Gastrocnemius medialis (tissue), 4 donors: Measurements from ENCODE around the gene CEP170B. TPM values are rescaled to one million over a fixed set of nuclear protein-coding genes. Genes with fewer than 3 reads are reported as not detected.

Experiments used
- ATAC-seq, 2 donors: fragments of 150-250 bp; one replicate each; pipeline ENCODE4 v1.9.1; 2016
- DNase-seq, 2 donors: peaks; one replicate each; pipeline ENCODE4 v3.0.0-alpha.2; 2019
- H3K27ac ChIP-seq, 4 donors: fragments of 200-600 bp; sonication (generic); 1 replicate in 1 of 4; 2 replicates in 3 of 4; pipeline ENCODE4 v1.5.1; 2016 to 2018; ENCODE audit warnings: mild to moderate bottlenecking in 2 of 4, moderate library complexity in 1 of 4
- H3K27me3 ChIP-seq, 3 donors: fragments of 200-600 bp; sonication (generic) in 2 of 3; 1 replicate in 1 of 3; 2 replicates in 2 of 3; pipeline versions ENCODE4 v1.5.1 to v1.6.0; 2016 to 2019; ENCODE audit warnings: mild to moderate bottlenecking in 1 of 3, moderate library complexity in 1 of 3
- H3K36me3 ChIP-seq, 2 donors: fragments of 200-600 bp; sonication (generic) in 1 of 2; one replicate each; pipeline ENCODE4 v1.5.1; 2017 to 2018
- H3K4me1 ChIP-seq, 2 donors: fragments of 200-600 bp; sonication (generic) in 1 of 2; one replicate each; pipeline ENCODE4 v1.5.1; 2016 to 2017; ENCODE audit warnings: mild to moderate bottlenecking in 2 of 2
- H3K4me3 ChIP-seq, 4 donors: fragments of 200-600 bp; sonication (generic) in 3 of 4; 1 replicate in 1 of 4; 2 replicates in 3 of 4; pipeline ENCODE4 v1.5.1; 2016 to 2019; ENCODE audit warnings: mild to moderate bottlenecking in 2 of 4
- H3K9me3 ChIP-seq, 3 donors: fragments of 200-600 bp; sonication (generic) in 2 of 3; 1 replicate in 1 of 3; 2 replicates in 2 of 3; pipeline ENCODE4 v1.5.1; 2016 to 2019
- CTCF ChIP-seq, 5 experiments: fragments of 450-650 bp in 3 of 5; fragments of 200-600 bp in 2 of 5; sonication (generic) in 2 of 5; IDR thresholded peaks in 4 of 5; conservative IDR thresholded peaks in 1 of 5; 1 replicate in 4 of 5; 2 replicates in 1 of 5; pipeline ENCODE4 v1.5.1; 2016 to 2019; ENCODE audit warnings: antibody characterized with exemption in 5 of 5, mild to moderate bottlenecking in 3 of 5, moderate library complexity in 3 of 5
- POLR2A ChIP-seq, 2 donors: fragments of 450-650 bp; IDR thresholded peaks; one replicate each; pipeline ENCODE4 v1.6.1; 2017; ENCODE audit warnings: antibody characterized with exemption in 2 of 2, mild to moderate bottlenecking in 2 of 2, moderate library complexity in 2 of 2
- in situ Hi-C, 4 donors: fragments of 200-750 bp; cut with MboI; loops; one replicate each; pipeline versions ENCODE4 v1.15.0 to v1.8.0; 2017; ENCODE audit warnings: low sequenced_read_pairs in 4 of 4
- intact Hi-C: fragments of 100-400 bp; cut with DNase I; formaldehyde crosslinking; loops from one replicate; pipeline ENCODE4 v1.15.1; 2023; ENCODE audit warnings: low total_unique reads
- total RNA-seq, 4 donors: library from RNA; depleted of rRNA; stranded (reverse); fragments of >200 nt; gene quantifications; one replicate each; pipeline versions ENCODE4 v1.1.0 to v1.2.3, GENCODE V29; 2016

CEP170B gene
- total RNA-seq, 4 donors from 2014 or later: 4.5 to 13.0 (median 7.1) TPM

GRCh38 chr14:104894331-104895206 lies 29.5 kb downstream of the CEP170B start:
- no peak for DNase-seq

DNA sequence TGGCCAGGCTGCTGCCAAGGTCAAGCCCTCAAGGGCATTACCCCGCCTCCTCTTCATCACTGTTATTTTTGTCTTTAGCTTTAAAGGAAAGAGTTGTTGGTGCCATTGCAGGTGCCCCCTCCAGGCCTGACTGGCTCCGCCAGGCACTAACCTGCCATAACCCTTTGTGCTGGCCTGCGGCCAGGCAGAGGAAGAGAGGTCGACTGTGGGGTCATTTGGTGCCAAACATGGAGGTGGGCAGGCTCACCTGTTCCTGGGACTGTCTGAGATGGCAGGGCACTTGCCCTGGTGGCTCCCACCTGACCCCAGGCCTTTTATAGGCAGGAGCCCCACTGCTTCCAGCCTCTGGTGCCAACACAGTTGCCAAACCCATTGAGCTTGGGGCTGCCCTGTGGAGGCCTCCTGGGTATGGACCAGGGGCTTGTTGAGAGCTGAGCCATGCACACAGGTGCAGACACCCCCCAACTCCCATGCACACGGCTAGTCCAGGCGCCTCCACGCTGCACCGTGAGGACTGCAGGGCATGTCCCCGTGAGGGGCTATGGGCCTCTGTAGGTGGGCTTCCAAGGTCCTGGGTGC lies 30.2 kb downstream of the CEP170B start:
- Histone ChIP-seq H3K27me3 (no peaks in the 10 kb centered on the region), H3K27ac (no peak overlapping the region), H3K36me3 (no peaks in the 10 kb centered on the region), H3K4me3 (no peak overlapping the region), H3K9me3 (no peaks in the 10 kb centered on the region), H3K4me1 (no peaks in the 10 kb centered on the region)
- in situ Hi-C loops (no loop called here), intact Hi-C loops (no loop called here)
- DNase-seq (no peak), ATAC-seq (no peak)
- TF ChIP-seq CTCF (IDR thresholded peaks at IDR 0.05 in 4 of 5, conservative IDR thresholded peaks at IDR 0.05 in 1 of 5) (no peak), POLR2A (IDR thresholded peaks at IDR 0.05) (no peak)

More at GRCh38 chr14:104894331-104895206, 29.5 kb downstream of the CEP170B start:
- H3K9me3 ChIP-seq: no peaks in the 10 kb centered on the region
- H3K4me3 ChIP-seq: no peak overlapping the region
- TF ChIP-seq CTCF (IDR thresholded peaks at IDR 0.05 in 4 of 5, conservative IDR thresholded peaks at IDR 0.05 in 1 of 5): no peak
- TF ChIP-seq POLR2A (IDR thresholded peaks at IDR 0.05): no peak
- ATAC-seq: no peak
- H3K27ac ChIP-seq: no peak overlapping the region
- in situ Hi-C loops: no loop called here
- H3K4me1 ChIP-seq: no peaks in the 10 kb centered on the region
- intact Hi-C loops: no loop called here
- no peaks in the 10 kb centered on the region for H3K27me3 ChIP-seq
- no peaks in the 10 kb centered on the region for H3K36me3 ChIP-seq

- Histone ChIP-seq H3K27ac (no peak overlapping the region), H3K4me1 (no peaks in the 10 kb centered on the region), H3K27me3 (no peaks in the 10 kb centered on the region), H3K9me3 (no peaks in the 10 kb centered on the region), H3K36me3 (no peaks in the 10 kb centered on the region), H3K4me3 (no peak overlapping the region)
- intact Hi-C loops: no loop called here
- TF ChIP-seq POLR2A (IDR thresholded peaks at IDR 0.05) (no peak), CTCF (IDR thresholded peaks at IDR 0.05 in 4 of 5, conservative IDR thresholded peaks at IDR 0.05 in 1 of 5) (no peak)
- DNase-seq (peak in 1 of 2 donors; percentile 12), ATAC-seq (no peak)
- in situ Hi-C loops: no loop called here
These were observed 31.0 kb downstream of the CEP170B start for GRCh38 chr14:104895786-104896661.

GRCh38 chr14:104897330-104898194 lies 32.5 kb downstream of the CEP170B start:
- intact Hi-C loops (no loop called here), in situ Hi-C loops (no loop called here)
- Histone ChIP-seq H3K27me3 (no peaks in the 10 kb centered on the region), H3K4me3 (no peak overlapping the region), H3K27ac (no peak overlapping the region), H3K9me3 (no peaks in the 10 kb centered on the region), H3K4me1 (no peaks in the 10 kb centered on the region), H3K36me3 (no peaks in the 10 kb centered on the region)
- TF ChIP-seq POLR2A (IDR thresholded peaks at IDR 0.05) (no peak), CTCF (IDR thresholded peaks at IDR 0.05 in 4 of 5, conservative IDR thresholded peaks at IDR 0.05 in 1 of 5) (no peak)
- DNase-seq (peak in 1 of 2 donors; percentile 11), ATAC-seq (no peak)
